ENCODE measurements around the gene C1S.
"Not testable (repeated sequence)": the region's sequence is repeated elsewhere in the genome, so short reads cannot be mapped to it uniquely, and the experiment has no call there.

- not testable (repeated sequence) for TF ChIP-seq CTCF, POLR2A (IDR thresholded peaks at IDR 0.05)
These were observed 10.5 kb upstream of the C1S start for GRCh38 chr12:7049973-7050372.

All from body of pancreas (tissue), 4 donors.